Loucy (cell line): ENCODE results near the gene NPEPL1.

ENCODE experiments used
- EZH2phosphoT487 ChIP-seq: fragments of 200-600 bp; IDR thresholded peaks from 2 replicates; pipeline ENCODE4 v1.6.1; 2018; ENCODE audit warnings: antibody characterized with exemption, mild to moderate bottlenecking, moderate library complexity, borderline replicate concordance
- TF ChIP-seq, protein P1 (sequence below): fragments of 200-600 bp; sonication (generic); conservative IDR thresholded peaks from 2 replicates; pipeline ENCODE4 v1.5.1; 2014; ENCODE audit warnings: mild to moderate bottlenecking, antibody characterized with exemption, low read length

DNA sequence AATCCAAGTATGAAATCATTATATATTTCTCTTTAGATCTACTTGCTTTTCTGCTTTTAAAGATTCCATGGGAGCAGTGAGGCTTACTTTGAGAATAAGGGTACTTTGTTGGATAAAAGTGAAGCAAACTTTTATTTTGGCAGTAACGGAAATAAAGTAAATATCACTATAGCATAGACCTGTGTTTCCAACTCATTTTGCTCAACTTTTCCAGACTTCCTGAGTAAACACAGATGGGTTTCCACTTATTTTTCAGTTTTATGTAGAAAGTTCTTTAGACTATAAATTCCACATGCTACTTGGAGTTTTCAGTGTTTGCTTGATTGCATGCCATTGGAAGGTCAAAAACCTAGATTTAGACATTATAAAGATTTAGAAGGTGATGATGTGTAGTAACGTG lies 35.3 kb upstream of the NPEPL1 start:
- TF ChIP-seq, protein P1, sequence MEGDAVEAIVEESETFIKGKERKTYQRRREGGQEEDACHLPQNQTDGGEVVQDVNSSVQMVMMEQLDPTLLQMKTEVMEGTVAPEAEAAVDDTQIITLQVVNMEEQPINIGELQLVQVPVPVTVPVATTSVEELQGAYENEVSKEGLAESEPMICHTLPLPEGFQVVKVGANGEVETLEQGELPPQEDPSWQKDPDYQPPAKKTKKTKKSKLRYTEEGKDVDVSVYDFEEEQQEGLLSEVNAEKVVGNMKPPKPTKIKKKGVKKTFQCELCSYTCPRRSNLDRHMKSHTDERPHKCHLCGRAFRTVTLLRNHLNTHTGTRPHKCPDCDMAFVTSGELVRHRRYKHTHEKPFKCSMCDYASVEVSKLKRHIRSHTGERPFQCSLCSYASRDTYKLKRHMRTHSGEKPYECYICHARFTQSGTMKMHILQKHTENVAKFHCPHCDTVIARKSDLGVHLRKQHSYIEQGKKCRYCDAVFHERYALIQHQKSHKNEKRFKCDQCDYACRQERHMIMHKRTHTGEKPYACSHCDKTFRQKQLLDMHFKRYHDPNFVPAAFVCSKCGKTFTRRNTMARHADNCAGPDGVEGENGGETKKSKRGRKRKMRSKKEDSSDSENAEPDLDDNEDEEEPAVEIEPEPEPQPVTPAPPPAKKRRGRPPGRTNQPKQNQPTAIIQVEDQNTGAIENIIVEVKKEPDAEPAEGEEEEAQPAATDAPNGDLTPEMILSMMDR, result no peak
- no peak for TF ChIP-seq EZH2phosphoT487
